Measurements from ENCODE around the gene AMPH.
A peak's percentile ranks its signal among the peaks of the same experiment; 100 is the strongest.

The AMPH gene

DNA sequence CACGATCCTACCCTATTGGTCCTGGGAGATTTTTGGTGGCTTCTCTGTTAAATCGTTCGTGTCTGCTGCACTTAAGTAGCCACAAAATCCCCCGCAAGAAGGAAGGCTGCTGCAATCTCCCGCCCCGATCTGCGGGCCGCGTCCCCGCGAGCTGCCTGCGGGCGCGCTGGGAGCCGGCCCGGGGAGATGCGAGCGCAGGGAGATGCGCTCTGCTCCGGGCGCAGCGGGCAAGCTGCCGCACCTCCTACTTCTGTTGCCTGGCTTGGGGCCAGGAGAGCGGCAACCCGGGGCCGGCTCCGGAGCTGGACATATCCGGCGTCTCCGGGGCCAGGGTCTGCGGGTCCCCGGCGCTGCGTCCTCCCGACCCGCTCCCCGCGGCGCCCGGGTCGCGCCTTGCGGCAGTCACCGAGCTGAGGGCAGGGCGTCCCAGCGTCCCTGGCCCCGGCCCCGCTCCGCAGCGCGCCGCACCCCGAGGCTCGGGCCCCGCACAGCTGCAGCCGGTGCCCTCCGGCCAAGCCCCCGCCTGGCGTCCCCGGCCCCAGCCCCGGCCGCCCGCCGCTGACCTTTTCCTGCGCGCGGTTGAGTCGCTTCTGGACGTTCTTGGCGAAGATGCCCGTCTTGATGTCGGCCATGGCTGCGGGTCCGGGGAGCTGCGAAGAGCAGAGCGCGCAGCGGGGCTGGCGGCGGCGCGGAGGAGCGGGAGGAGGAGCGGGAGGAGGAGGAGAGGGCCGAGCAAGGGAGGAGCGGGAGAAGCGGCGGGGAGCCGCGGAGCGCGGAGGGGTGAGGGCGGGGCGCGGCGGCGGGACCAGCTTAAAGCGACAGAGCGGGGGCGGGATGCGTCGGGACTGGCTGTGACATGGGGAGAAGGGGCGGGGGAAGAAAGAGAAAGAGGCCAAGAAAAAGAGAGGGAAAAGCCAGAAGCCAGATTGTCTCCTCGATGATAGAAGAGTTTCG is at the start of gene AMPH:
Gene AMPH, minus strand, starts transcription at position 654 of the 954 bp plus-strand sequence. Its CDS starts 22 bp downstream, at position 632.
- peak; percentile 49 for DNase-seq (ENCODE audit: low read depth)
- TF ChIP-seq, protein P1, sequence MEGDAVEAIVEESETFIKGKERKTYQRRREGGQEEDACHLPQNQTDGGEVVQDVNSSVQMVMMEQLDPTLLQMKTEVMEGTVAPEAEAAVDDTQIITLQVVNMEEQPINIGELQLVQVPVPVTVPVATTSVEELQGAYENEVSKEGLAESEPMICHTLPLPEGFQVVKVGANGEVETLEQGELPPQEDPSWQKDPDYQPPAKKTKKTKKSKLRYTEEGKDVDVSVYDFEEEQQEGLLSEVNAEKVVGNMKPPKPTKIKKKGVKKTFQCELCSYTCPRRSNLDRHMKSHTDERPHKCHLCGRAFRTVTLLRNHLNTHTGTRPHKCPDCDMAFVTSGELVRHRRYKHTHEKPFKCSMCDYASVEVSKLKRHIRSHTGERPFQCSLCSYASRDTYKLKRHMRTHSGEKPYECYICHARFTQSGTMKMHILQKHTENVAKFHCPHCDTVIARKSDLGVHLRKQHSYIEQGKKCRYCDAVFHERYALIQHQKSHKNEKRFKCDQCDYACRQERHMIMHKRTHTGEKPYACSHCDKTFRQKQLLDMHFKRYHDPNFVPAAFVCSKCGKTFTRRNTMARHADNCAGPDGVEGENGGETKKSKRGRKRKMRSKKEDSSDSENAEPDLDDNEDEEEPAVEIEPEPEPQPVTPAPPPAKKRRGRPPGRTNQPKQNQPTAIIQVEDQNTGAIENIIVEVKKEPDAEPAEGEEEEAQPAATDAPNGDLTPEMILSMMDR (conservative IDR thresholded peaks at IDR 0.05; ENCODE audit: low read depth, low read length), result no peak
- peak within 1 kb of the TSS; percentile 57 for H3K4me3 ChIP-seq (ENCODE audit: low read depth, low read length)

DNA sequence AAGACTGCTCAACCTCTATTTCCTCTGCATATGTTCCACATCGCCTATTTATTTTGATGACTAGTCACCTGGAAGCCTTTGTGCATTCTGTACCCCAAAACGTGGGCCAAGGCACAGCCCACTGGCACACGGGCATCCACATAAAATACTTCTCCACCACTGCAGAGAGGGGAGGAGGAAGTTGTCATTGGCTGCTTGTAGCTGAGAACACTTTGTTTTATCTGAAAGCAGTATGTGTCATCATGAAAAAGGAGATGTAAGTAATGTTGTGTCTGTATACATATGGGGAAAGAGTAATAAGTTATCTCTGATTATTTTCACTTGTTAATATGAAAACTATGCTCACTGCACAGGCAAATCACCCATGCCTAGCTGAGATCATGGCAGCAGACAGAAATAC is 48.2 kb upstream of the AMPH start:
- peak; percentile 26 for DNase-seq (ENCODE audit: low read depth)
- TF ChIP-seq, protein P1 (conservative IDR thresholded peaks at IDR 0.05; ENCODE audit: low read depth, low read length), result no peak

DNA sequence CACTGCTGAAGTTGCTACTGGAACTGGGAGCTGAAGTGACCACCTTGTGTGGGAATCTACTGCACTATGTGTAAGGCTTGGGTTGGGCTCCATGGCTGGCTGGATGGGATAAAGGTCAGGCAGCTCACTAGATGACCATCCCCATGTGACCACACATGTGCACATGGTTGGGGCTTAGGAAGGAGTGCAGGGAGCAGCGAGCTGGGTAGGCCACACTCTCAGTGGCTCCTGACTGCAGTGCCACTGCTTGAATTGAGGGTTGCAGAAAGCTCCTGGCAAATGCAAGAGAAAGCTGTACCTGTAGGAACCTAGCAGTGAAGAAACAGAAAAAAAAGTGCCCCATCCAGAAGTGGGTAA is 47.5 kb upstream of the AMPH start:
- H3K4me3 ChIP-seq (ENCODE audit: low read depth, low read length), result no peak overlapping the region
- TF ChIP-seq, protein P1 (conservative IDR thresholded peaks at IDR 0.05; ENCODE audit: low read depth, low read length), result no peak
- DNase-seq (ENCODE audit: low read depth), result no peak

More for the DNA sequence above, 48.2 kb upstream of the AMPH start:
- H3K4me3 ChIP-seq (ENCODE audit: low read depth, low read length), result no peak overlapping the region

DNA sequence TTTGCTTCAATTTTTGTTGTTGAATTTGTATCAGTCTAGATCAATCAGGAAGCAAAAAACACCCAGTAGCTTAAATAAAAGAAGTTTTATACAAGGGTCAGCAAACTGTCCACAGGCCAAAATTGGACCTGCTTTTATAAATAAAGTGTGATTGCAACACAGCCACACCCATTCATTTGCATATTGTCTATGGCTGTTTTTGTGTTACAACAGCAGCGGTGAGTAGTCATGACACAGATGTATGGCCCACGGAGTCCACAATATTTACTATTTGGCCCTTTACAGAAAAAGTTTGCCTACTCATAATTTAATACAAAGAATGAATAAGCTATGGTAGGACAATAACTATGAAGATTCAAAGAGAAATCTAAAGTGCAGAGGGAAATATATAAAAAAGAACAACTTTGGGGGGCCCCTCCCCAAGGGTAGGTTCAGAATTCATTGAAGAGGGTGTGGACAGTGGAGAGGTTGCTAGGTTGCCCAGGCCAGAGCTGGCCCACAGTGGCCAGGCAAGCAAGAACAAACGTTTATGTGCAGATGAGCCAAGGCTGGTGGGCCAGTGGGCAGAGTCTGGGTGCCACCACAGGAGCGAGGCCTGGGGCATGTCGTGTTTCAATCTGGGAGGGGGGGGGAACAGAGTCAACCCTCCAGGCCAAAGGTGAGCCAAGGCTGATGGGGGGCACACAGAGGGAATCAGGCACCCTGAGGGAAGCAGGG is 47.0 kb upstream of the AMPH start:
- DNase-seq (ENCODE audit: low read depth), result no peak
- TF ChIP-seq, protein P1 (conservative IDR thresholded peaks at IDR 0.05; ENCODE audit: low read depth, low read length), result no peak
- H3K4me3 ChIP-seq (ENCODE audit: low read depth, low read length), result no peak overlapping the region

DNA sequence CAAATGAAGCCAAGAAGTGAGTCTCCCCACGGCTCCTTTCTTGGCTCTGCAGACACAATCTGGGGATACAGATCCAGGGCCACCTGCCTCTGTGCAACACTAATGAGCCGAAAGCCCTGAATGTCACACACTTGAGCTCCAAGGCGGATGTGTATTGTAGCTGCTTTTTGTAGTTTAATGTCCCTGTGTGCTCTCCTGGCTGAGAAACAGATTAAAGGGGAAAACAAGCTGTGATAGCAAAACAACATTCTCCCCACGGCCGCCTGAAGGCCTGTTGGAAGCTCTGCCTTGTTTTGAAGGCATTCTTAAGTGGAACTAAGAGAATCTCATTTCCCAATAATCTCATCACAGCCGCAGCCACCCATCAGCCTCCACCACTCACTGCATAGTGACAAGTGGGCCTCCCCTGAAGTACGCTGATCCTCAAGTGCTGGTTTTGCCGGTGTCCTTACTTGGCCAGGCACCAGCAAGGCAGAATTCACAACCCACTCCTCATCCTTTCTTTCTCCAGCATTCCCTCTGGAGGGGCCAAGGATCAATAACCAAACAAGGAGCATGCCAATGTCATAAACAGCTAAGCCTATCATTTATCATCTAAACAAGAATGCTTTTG is 44.4 kb upstream of the AMPH start:
- no peak for DNase-seq (ENCODE audit: low read depth)
- TF ChIP-seq, protein P1 (conservative IDR thresholded peaks at IDR 0.05; ENCODE audit: low read depth, low read length), result no peak
- H3K4me3 ChIP-seq (ENCODE audit: low read depth, low read length), result no peak overlapping the region

GRCh38 chr7:38674513-38674912 is 43.3 kb upstream of the AMPH start:
- TF ChIP-seq, protein P1 (conservative IDR thresholded peaks at IDR 0.05; ENCODE audit: low read depth, low read length), result no peak
- no peak overlapping the region for H3K4me3 ChIP-seq (ENCODE audit: low read depth, low read length)
- DNase-seq (ENCODE audit: low read depth), result no peak
